ENCODE data around the gene RFESD. TPM values are rescaled to one million over a fixed set of nuclear protein-coding genes. Genes with fewer than 3 reads are reported as not detected.

The RFESD gene
- total and polyA plus RNA-seq, 2 of the 8 experiments (the other 6 are each of a cell fraction or from before 2014, with no cell fraction given): 1.7 to 2.0 TPM

GRCh38 chr5:95647886-95648860, 1.6 kb downstream of the RFESD start (continued):
- TF ChIP-seq CTCF (IDR thresholded peaks at IDR 0.05; ENCODE audit: control extremely low read depth in 1 of 3, insufficient read depth in 1 of 3, low read depth in 1 of 3, low read length in 3 of 3) (no peak), HDAC2 (IDR thresholded peaks at IDR 0.05; ENCODE audit: borderline replicate concordance in 1 of 2, low read depth in 2 of 2, low read length in 2 of 2) (no peak), KDM5A (IDR thresholded peaks at IDR 0.05; ENCODE audit: low read length) (no peak), EGR1 (IDR thresholded peaks at IDR 0.05; ENCODE audit: borderline replicate concordance, low read depth, low read length) (no peak), SIN3A (conservative IDR thresholded peaks at IDR 0.05 in 1 of 2, IDR thresholded peaks at IDR 0.05 in 1 of 2; ENCODE audit: low read depth in 1 of 2, low read length in 2 of 2) (no peak), CHD1 (IDR thresholded peaks at IDR 0.05; ENCODE audit: low read depth, low read length) (no peak), GABPA (IDR thresholded peaks at IDR 0.05; ENCODE audit: borderline replicate concordance, insufficient read depth, low read length) (no peak), ZNF274 (IDR thresholded peaks at IDR 0.05; ENCODE audit: borderline replicate concordance, extremely low read depth, low read length) (no peak)

All from H1 (cell line).